Ishikawa (cell line): ENCODE measurements around the gene CALN1.

Source experiments
- CEBPB ChIP-seq: IDR thresholded peaks from 2 replicates; pipeline ENCODE4 v1.6.1; 2012
- CREB1 ChIP-seq: IDR thresholded peaks from 2 replicates; pipeline ENCODE4 v1.6.1; 2012; ENCODE audit warnings: low read depth
- EGR1 ChIP-seq: IDR thresholded peaks from 2 replicates; pipeline ENCODE4 v1.6.1; 2012
- EP300 ChIP-seq: IDR thresholded peaks from 2 replicates; pipeline ENCODE4 v1.6.1; 2012; ENCODE audit warnings: borderline replicate concordance
- FOXM1 ChIP-seq: IDR thresholded peaks from 2 replicates; pipeline ENCODE4 v1.6.1; 2012; ENCODE audit warnings: low read depth, borderline replicate concordance
- NFIC ChIP-seq: IDR thresholded peaks from 2 replicates; pipeline ENCODE4 v1.6.1; 2012
- RAD21 ChIP-seq: IDR thresholded peaks from 2 replicates; pipeline ENCODE4 v1.6.1; 2012; ENCODE audit warnings: low read depth
- REST ChIP-seq: IDR thresholded peaks from 2 replicates; pipeline ENCODE4 v1.6.1; 2012; ENCODE audit warnings: low read depth, mild to moderate bottlenecking
- TAF1 ChIP-seq: IDR thresholded peaks from 2 replicates; pipeline ENCODE4 v1.6.1; 2012; ENCODE audit warnings: low read depth, mild to moderate bottlenecking
- TCF12 ChIP-seq: IDR thresholded peaks from 2 replicates; pipeline ENCODE4 v1.6.1; 2012; ENCODE audit warnings: low read depth
- TEAD4 ChIP-seq: IDR thresholded peaks from 2 replicates; pipeline ENCODE4 v1.6.1; 2012
- YY1 ChIP-seq: IDR thresholded peaks from 2 replicates; pipeline ENCODE4 v1.6.1; 2012; ENCODE audit warnings: low read depth
- ZBTB7A ChIP-seq: IDR thresholded peaks from 2 replicates; pipeline ENCODE4 v1.6.1; 2012; ENCODE audit warnings: low read depth
- TF ChIP-seq, protein P1 (sequence below): IDR thresholded peaks from 2 replicates; pipeline ENCODE4 v1.6.1; 2012
- TF ChIP-seq, protein P2 (sequence below): IDR thresholded peaks from 2 replicates; pipeline ENCODE4 v1.6.1; 2012

The CALN1 gene

DNA sequence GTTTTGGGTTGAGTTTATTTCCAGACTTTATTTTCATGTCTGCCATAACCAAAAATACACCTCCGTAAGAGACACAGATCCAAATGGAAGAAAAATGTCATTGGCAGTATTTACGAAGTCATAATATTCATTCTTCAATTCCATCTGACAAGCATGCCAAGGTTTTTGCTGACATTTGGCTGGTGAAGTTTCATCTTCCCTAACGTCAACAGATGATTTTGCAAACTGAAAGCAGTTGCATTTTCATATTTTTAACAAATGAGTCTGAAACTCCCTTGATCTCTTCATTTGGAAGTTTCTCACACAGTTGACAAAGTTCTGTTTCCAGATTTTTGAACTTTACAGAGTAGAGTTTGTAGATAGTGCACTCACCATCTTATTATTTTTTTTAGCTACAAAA is 114.5 kb downstream of the CALN1 start:
- TF ChIP-seq FOXM1 (no peak), TAF1 (no peak), TEAD4 (no peak), CEBPB (no peak), YY1 (no peak), REST (no peak), RAD21 (no peak), CREB1 (no peak), EP300 (no peak)

GRCh38 chr7:72292794-72293193 is 119.3 kb downstream of the CALN1 start:
- TF ChIP-seq EP300 (no peak), RAD21 (no peak), TCF12 (no peak), YY1 (no peak), REST (no peak), FOXM1 (no peak), CEBPB (no peak), EGR1 (no peak), ZBTB7A (no peak), NFIC (no peak), TEAD4 (no peak), TAF1 (no peak), CREB1 (no peak)
- TF ChIP-seq, protein P1, sequence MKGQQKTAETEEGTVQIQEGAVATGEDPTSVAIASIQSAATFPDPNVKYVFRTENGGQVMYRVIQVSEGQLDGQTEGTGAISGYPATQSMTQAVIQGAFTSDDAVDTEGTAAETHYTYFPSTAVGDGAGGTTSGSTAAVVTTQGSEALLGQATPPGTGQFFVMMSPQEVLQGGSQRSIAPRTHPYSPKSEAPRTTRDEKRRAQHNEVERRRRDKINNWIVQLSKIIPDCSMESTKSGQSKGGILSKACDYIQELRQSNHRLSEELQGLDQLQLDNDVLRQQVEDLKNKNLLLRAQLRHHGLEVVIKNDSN = no peak
- TF ChIP-seq, protein P2, sequence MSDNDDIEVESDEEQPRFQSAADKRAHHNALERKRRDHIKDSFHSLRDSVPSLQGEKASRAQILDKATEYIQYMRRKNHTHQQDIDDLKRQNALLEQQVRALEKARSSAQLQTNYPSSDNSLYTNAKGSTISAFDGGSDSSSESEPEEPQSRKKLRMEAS = no peak

DNA sequence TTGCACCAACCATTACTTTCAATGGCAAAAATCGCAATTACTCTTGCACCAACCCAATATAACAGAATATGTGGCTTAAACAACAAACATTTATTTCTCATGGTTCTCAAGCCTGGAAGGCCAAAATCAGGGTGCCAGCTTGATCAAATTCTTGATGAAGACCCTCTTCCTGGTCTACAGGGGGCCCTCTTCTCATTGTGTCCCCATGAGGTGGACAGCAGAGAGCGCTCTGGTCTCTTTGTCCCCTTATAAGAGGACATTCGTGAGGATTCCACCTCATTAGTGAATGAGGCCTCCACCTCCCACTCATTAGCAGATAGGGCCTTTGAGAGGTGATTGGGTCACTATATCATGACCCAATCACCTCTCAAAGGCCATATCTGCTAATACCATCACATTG is 120.0 kb downstream of the CALN1 start:
- no peak for TF ChIP-seq EP300
- TF ChIP-seq EGR1 = no peak
- no peak for TF ChIP-seq REST
- no peak for TF ChIP-seq YY1
- no peak for TF ChIP-seq FOXM1
- no peak for TF ChIP-seq ZBTB7A
- TF ChIP-seq, protein P1 = no peak
- no peak for TF ChIP-seq RAD21
- TF ChIP-seq TCF12 = no peak
- TF ChIP-seq NFIC = no peak
- TF ChIP-seq CREB1 = no peak
- TF ChIP-seq, protein P2 = no peak

GRCh38 chr7:72286519-72286918 is 125.6 kb downstream of the CALN1 start:
- no peak for TF ChIP-seq EP300
- no peak for TF ChIP-seq CEBPB
- no peak for TF ChIP-seq TEAD4
- no peak for TF ChIP-seq NFIC
- TF ChIP-seq, protein P2 = no peak
- no peak for TF ChIP-seq CREB1
- TF ChIP-seq, protein P1 = no peak
- TF ChIP-seq RAD21 = no peak
- no peak for TF ChIP-seq REST
- TF ChIP-seq FOXM1 = no peak
- TF ChIP-seq ZBTB7A = no peak
- no peak for TF ChIP-seq TAF1
- no peak for TF ChIP-seq EGR1
- TF ChIP-seq YY1 = no peak
- TF ChIP-seq TCF12 = no peak
